Activated gamma-delta T cell treated with anti-CD3 and anti-CD28 coated beads, Interleukin-2, amount 50 U/mL, for 16 hours (primary cell): ENCODE data around the gene CMKLR1.

Experiments
- DNase-seq: peaks from one replicate; pipeline ENCODE4 v3.0.0-alpha.2; 2020; ENCODE audit warnings: low read depth

The CMKLR1 gene

GRCh38 chr12:108335349-108336119, 3.6 kb downstream of the CMKLR1 start:
- DNase-seq = no peak

GRCh38 chr12:108333898-108334699, 5.0 kb downstream of the CMKLR1 start:
- DNase-seq = no peak

- no peak for DNase-seq
These were observed 6.2 kb downstream of the CMKLR1 start for GRCh38 chr12:108332791-108333382.

- no peak for DNase-seq
These were observed 10.7 kb downstream of the CMKLR1 start for GRCh38 chr12:108328420-108328819.

GRCh38 chr12:108327621-108328344, 11.3 kb downstream of the CMKLR1 start:
- DNase-seq = no peak

GRCh38 chr12:108326254-108326750, 12.8 kb downstream of the CMKLR1 start:
- no peak for DNase-seq

- DNase-seq = no peak
These were observed 13.6 kb downstream of the CMKLR1 start for GRCh38 chr12:108325549-108325948.

- DNase-seq = no peak
These were observed 14.1 kb downstream of the CMKLR1 start for GRCh38 chr12:108325018-108325358.

GRCh38 chr12:108324351-108325017, 14.6 kb downstream of the CMKLR1 start:
- no peak for DNase-seq

- no peak for DNase-seq
These were observed 15.5 kb downstream of the CMKLR1 start for GRCh38 chr12:108323581-108323980.

- DNase-seq = no peak
These were observed 16.1 kb downstream of the CMKLR1 start for GRCh38 chr12:108322998-108323397.

GRCh38 chr12:108321688-108322087, 17.4 kb downstream of the CMKLR1 start:
- DNase-seq = no peak

- DNase-seq = no peak
These were observed 18.4 kb downstream of the CMKLR1 start for GRCh38 chr12:108320507-108321293.

GRCh38 chr12:108319277-108320234, 19.6 kb downstream of the CMKLR1 start:
- DNase-seq = no peak

GRCh38 chr12:108318472-108319275, 20.4 kb downstream of the CMKLR1 start:
- no peak for DNase-seq

GRCh38 chr12:108317308-108318234, 21.5 kb downstream of the CMKLR1 start:
- no peak for DNase-seq
